NB4 (cell line): Measurements from ENCODE around the gene MAN1A1.

ENCODE experiments used
- POLR2A ChIP-seq: IDR thresholded peaks from 2 replicates; pipeline ENCODE4 v1.6.1; 2011; ENCODE audit warnings: mild to moderate bottlenecking; ENCODE audit not compliant: insufficient read length; ENCODE audit errors: extremely low read depth
- TF ChIP-seq, protein P1 (sequence below): IDR thresholded peaks from one replicate; pipeline ENCODE4 v1.5.1; 2012; ENCODE audit warnings: low read depth, low read length
- TF ChIP-seq, protein P2 (sequence below): IDR thresholded peaks from 2 replicates; pipeline ENCODE4 v1.6.1; 2011; ENCODE audit warnings: low read depth, low read length

DNA sequence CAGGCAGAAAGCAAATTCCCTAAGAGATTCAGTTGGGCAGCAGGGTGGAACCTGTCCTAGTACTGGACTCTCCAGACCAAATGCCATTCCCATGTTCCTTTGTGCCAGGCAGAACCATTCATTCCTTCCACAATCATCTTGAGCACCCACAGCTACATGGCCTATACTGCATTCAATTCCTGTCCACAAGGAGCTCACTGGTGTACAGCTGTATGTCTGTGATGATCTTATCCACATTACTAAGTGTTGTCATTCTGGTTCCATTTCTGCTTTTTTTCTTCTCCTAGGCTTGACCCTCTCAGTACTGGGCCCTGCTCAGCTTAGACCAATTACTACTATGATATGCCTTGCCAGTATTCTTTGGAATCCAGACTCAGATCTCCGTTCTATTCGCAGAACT is 27.5 kb downstream of the MAN1A1 start:
- TF ChIP-seq, protein P1, sequence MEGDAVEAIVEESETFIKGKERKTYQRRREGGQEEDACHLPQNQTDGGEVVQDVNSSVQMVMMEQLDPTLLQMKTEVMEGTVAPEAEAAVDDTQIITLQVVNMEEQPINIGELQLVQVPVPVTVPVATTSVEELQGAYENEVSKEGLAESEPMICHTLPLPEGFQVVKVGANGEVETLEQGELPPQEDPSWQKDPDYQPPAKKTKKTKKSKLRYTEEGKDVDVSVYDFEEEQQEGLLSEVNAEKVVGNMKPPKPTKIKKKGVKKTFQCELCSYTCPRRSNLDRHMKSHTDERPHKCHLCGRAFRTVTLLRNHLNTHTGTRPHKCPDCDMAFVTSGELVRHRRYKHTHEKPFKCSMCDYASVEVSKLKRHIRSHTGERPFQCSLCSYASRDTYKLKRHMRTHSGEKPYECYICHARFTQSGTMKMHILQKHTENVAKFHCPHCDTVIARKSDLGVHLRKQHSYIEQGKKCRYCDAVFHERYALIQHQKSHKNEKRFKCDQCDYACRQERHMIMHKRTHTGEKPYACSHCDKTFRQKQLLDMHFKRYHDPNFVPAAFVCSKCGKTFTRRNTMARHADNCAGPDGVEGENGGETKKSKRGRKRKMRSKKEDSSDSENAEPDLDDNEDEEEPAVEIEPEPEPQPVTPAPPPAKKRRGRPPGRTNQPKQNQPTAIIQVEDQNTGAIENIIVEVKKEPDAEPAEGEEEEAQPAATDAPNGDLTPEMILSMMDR, result no peak
- TF ChIP-seq POLR2A, result no peak
- TF ChIP-seq, protein P2, sequence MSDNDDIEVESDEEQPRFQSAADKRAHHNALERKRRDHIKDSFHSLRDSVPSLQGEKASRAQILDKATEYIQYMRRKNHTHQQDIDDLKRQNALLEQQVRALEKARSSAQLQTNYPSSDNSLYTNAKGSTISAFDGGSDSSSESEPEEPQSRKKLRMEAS, result no peak
